Measurements from ENCODE around the gene SMYD3.

DNA sequence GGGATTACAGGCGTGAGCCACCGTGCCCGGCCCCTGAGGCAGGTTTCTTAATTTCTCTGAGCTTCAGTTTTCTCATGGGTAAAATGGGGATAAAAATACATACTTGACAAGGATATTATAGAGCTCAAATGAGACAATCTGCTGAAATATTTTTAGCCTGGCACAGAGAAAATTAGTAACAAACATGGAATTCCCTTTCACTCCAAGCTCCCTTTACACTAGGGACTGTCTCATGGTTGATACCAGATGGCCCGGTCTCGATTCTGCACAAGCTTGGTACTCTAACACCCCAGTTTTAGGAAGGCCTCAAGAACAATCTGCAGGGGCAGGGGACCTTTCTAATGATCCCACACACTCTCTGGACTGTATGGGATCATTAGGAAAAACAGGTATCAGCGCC, 671.7 kb downstream of the SMYD3 start:
- TF ChIP-seq, protein P1, sequence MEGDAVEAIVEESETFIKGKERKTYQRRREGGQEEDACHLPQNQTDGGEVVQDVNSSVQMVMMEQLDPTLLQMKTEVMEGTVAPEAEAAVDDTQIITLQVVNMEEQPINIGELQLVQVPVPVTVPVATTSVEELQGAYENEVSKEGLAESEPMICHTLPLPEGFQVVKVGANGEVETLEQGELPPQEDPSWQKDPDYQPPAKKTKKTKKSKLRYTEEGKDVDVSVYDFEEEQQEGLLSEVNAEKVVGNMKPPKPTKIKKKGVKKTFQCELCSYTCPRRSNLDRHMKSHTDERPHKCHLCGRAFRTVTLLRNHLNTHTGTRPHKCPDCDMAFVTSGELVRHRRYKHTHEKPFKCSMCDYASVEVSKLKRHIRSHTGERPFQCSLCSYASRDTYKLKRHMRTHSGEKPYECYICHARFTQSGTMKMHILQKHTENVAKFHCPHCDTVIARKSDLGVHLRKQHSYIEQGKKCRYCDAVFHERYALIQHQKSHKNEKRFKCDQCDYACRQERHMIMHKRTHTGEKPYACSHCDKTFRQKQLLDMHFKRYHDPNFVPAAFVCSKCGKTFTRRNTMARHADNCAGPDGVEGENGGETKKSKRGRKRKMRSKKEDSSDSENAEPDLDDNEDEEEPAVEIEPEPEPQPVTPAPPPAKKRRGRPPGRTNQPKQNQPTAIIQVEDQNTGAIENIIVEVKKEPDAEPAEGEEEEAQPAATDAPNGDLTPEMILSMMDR (IDR thresholded peaks at IDR 0.05; ENCODE audit: insufficient read depth, low read length, poor library complexity, severe bottlenecking): no peak
- no peak for TF ChIP-seq EZH2phosphoT487 (conservative IDR thresholded peaks at IDR 0.05; ENCODE audit: low read length)
